Natural killer cell (primary cell): ENCODE measurements around the gene ELMOD3. TPM values are rescaled to one million over a fixed set of nuclear protein-coding genes. Genes with fewer than 3 reads are reported as not detected.
A peak's percentile ranks its signal among the peaks of the same experiment; 100 is the strongest.
"Not testable (repeated sequence)": the region's sequence is repeated elsewhere in the genome, so short reads cannot be mapped to it uniquely, and the experiment has no call there.

ENCODE experiments used
- ATAC-seq, 3 donors: fragments of 150-1000 bp in 2 of 3; fragments of 200-7000 bp in 1 of 3; cut with Tn5 transposase; 1 replicate in 1 of 3; 2 replicates in 2 of 3; pipeline ENCODE4 v1.10.0; 2021; ENCODE audit warnings: mild to moderate bottlenecking in 2 of 3, moderate library complexity in 2 of 3
- DNase-seq, 2 donors: peaks; one replicate each; pipeline versions ENCODE4 v3.0.0 to v3.0.0-alpha.2; 2013 to 2021; ENCODE audit warnings: mixed read lengths in 1 of 2
- H3K27ac ChIP-seq: one replicate; pipeline ENCODE4 v1.5.1; 2013; ENCODE audit warnings: mild to moderate bottlenecking, low read length
- H3K27me3 ChIP-seq: one replicate; pipeline ENCODE4 v1.6.1; 2013; ENCODE audit warnings: low read length; ENCODE audit not compliant: control insufficient read depth, insufficient read depth
- H3K36me3 ChIP-seq: one replicate; pipeline ENCODE4 v1.6.1; 2013; ENCODE audit warnings: low read length; ENCODE audit not compliant: control insufficient read depth, insufficient read depth
- H3K4me1 ChIP-seq: one replicate; pipeline ENCODE4 v1.6.1; 2013; ENCODE audit warnings: low read length; ENCODE audit not compliant: control insufficient read depth, insufficient read depth
- H3K4me3 ChIP-seq: one replicate; pipeline ENCODE4 v1.5.1; 2013; ENCODE audit warnings: low read length
- H3K9me3 ChIP-seq: one replicate; pipeline ENCODE4 v1.6.1; 2013; ENCODE audit warnings: low read length; ENCODE audit not compliant: control insufficient read depth, insufficient read depth
- H3K27ac Mint-ChIP-seq, 2 donors: one replicate each; pipeline ENCODE4 v1.8.0; 2022; ENCODE audit warnings: mild to moderate bottlenecking in 2 of 2, mixed read lengths in 2 of 2, moderate library complexity in 1 of 2
- H3K27me3 Mint-ChIP-seq, 2 donors: one replicate each; pipeline ENCODE4 v1.8.0; 2022; ENCODE audit warnings: low read depth in 2 of 2, mixed read lengths in 2 of 2
- H3K36me3 Mint-ChIP-seq: one replicate; pipeline ENCODE4 v1.8.0; 2022; ENCODE audit warnings: mixed read lengths
- H3K4me1 Mint-ChIP-seq, 2 donors: one replicate each; pipeline ENCODE4 v1.8.0; 2022; ENCODE audit warnings: mixed read lengths in 2 of 2
- H3K4me3 Mint-ChIP-seq: one replicate; pipeline ENCODE4 v1.8.0; 2022; ENCODE audit warnings: mild to moderate bottlenecking, moderate library complexity, mixed read lengths
- H3K9me3 Mint-ChIP-seq, 2 donors: one replicate each; pipeline ENCODE4 v1.8.0; 2022; ENCODE audit warnings: mixed read lengths in 2 of 2
- CTCF ChIP-seq: fragments of 200-600 bp; IDR thresholded peaks from one replicate; pipeline ENCODE4 v1.8.0; 2022; ENCODE audit warnings: antibody characterized with exemption
- WGBS: methylation state at CpG from one replicate; pipeline ENCODE4 v1.1.7; 2013; ENCODE audit warnings: missing lambda C conversion rate; ENCODE audit not compliant: insufficient coverage; 5-methylcytosine and 5-hydroxymethylcytosine counted together
- intact Hi-C: fragments of 100-400 bp; cut with micrococcal nuclease; formaldehyde crosslinking; loops from one replicate; pipeline ENCODE4 v1.14.2; 2022
- total RNA-seq, 4 donors: library from RNA; stranded (reverse); fragments of 120-200 nt in 1 of 4; gene quantifications; one replicate each; pipeline versions ENCODE4 v1.2.3 to v1.2.4, GENCODE V29; 2013 to 2022

Gene ELMOD3
- total RNA-seq, 3 donors from 2014 or later (not counting 1 experiment from before 2014, with no cell fraction given) = 22.4 to 33.9 (median 24.8) TPM

GRCh38 chr2:85312404-85312803 is 42.2 kb upstream of the ELMOD3 start:
- Histone ChIP-seq H3K4me3 (no peak overlapping the region), H3K4me1 (peaks cover 23% of the 10 kb centered on the region), H3K36me3 (peaks cover 24% of the 10 kb centered on the region), H3K27me3 (no peaks in the 10 kb centered on the region), H3K9me3 (no peaks in the 10 kb centered on the region), H3K27ac (no peak overlapping the region)
- peak in 1 of 2 donors; percentile 9 for DNase-seq
- peaks cover 5% of the 10 kb centered on the region for H3K36me3 Mint-ChIP-seq
- no peaks in the 10 kb centered on the region for H3K27me3 Mint-ChIP-seq
- H3K27ac Mint-ChIP-seq = peak overlapping the region in 1 of 2 donors; percentile 69
- no peaks in the 10 kb centered on the region for H3K9me3 Mint-ChIP-seq
- peaks cover 31 to 35% of the 10 kb centered on the region in 2 donors for H3K4me1 Mint-ChIP-seq
- TF ChIP-seq CTCF = no peak
- no peak overlapping the region for H3K4me3 Mint-ChIP-seq
- intact Hi-C loops = no loop called here
- 97% methylated on average over 6 of the region's 7 CpGs for WGBS
- ATAC-seq = no peak

GRCh38 chr2:85314884-85315242 is 39.7 kb upstream of the ELMOD3 start:
- Mint-ChIP-seq H3K4me1 (peaks cover 33 to 39% of the 10 kb centered on the region in 2 donors), H3K36me3 (peaks cover 12% of the 10 kb centered on the region), H3K9me3 (no peaks in the 10 kb centered on the region), H3K27ac (peak overlapping the region; percentile 26 to 43), H3K4me3 (no peak overlapping the region), H3K27me3 (no peaks in the 10 kb centered on the region)
- ATAC-seq (no peak), DNase-seq (no peak)
- 96% methylated on average over 10 of the region's 10 CpGs for WGBS
- no peak overlapping the region for H3K27ac ChIP-seq
- peaks cover 43% of the 10 kb centered on the region for H3K36me3 ChIP-seq
- no peak for TF ChIP-seq CTCF
- no peaks in the 10 kb centered on the region for H3K9me3 ChIP-seq
- peaks cover 18% of the 10 kb centered on the region for H3K4me1 ChIP-seq
- no peak overlapping the region for H3K4me3 ChIP-seq
- intact Hi-C loops = no loop called here
- no peaks in the 10 kb centered on the region for H3K27me3 ChIP-seq

GRCh38 chr2:85315921-85316320 is 38.6 kb upstream of the ELMOD3 start:
- H3K36me3 ChIP-seq = peaks cover 54% of the 10 kb centered on the region
- H3K4me3 Mint-ChIP-seq, H3K27me3 Mint-ChIP-seq, H3K27ac Mint-ChIP-seq, H3K4me3 ChIP-seq, H3K9me3 Mint-ChIP-seq, H3K9me3 ChIP-seq, DNase-seq, H3K27me3 ChIP-seq, intact Hi-C loops, ATAC-seq, H3K27ac ChIP-seq: not testable (repeated sequence)
- Mint-ChIP-seq H3K4me1 (peaks cover 37 to 43% of the 10 kb centered on the region in 2 donors), H3K36me3 (peaks cover 20% of the 10 kb centered on the region)
- peaks cover 16% of the 10 kb centered on the region for H3K4me1 ChIP-seq
- WGBS = 61% methylated on average over 3 of the region's 5 CpGs

GRCh38 chr2:85318222-85319074 is 36.1 kb upstream of the ELMOD3 start:
- no peak overlapping the region for H3K4me3 Mint-ChIP-seq
- peak in 1 of 2 donors; percentile 48 for DNase-seq
- H3K36me3 Mint-ChIP-seq = peaks cover 30% of the 10 kb centered on the region
- no peak for TF ChIP-seq CTCF
- H3K4me1 ChIP-seq = peaks cover 29% of the 10 kb centered on the region
- ATAC-seq = peak; percentile 38 to 50 (median 40)
- peaks cover 62 to 66% of the 10 kb centered on the region in 2 donors for H3K4me1 Mint-ChIP-seq
- no peak overlapping the region for H3K4me3 ChIP-seq
- WGBS = 65% methylated on average over 11 of the region's 11 CpGs
- no peaks in the 10 kb centered on the region for H3K27me3 ChIP-seq
- intact Hi-C loops = no loop called here
- H3K9me3 Mint-ChIP-seq = no peaks in the 10 kb centered on the region
- no peaks in the 10 kb centered on the region for H3K27me3 Mint-ChIP-seq
- peaks cover 77% of the 10 kb centered on the region for H3K36me3 ChIP-seq
- peak overlapping the region; percentile 99 to 100 for H3K27ac Mint-ChIP-seq
- H3K27ac ChIP-seq = no peak overlapping the region
- H3K9me3 ChIP-seq = no peaks in the 10 kb centered on the region
